ENCODE results near the gene USP4. TPM values are rescaled to one million over a fixed set of nuclear protein-coding genes. Genes with fewer than 3 reads are reported as not detected.

The USP4 gene
- total RNA-seq, 1 experiment from 2014 or later, result 31.7 TPM

GRCh38 chr3:49351521-49352011 is 11.7 kb upstream of the USP4 start:
- Histone ChIP-seq H3K4me2 (ENCODE audit: low read length) (peak overlapping the region; percentile 6; the same call in 1 of the 2 replicates), H3K27me3 (ENCODE audit: insufficient read depth, low read length) (no peaks in the 10 kb centered on the region), H4K20me1 (ENCODE audit: insufficient read depth) (no peaks in the 10 kb centered on the region), H3K36me3 (ENCODE audit: control insufficient read depth in 1 of 2, insufficient read depth in 2 of 2, low read length in 2 of 2) (peaks cover 4 to 6% of the 10 kb centered on the region in 2 experiments; a peak in 3 of 4 replicates), H3K27ac (ENCODE audit: low read depth, low read length) (no peak overlapping the region), H3K4me3 (replicated peaks in 1 of 2; ENCODE audit: low read depth in 1 of 2, low read length in 2 of 2) (no peak overlapping the region), H3K9me3 (ENCODE audit: control insufficient read depth in 1 of 2, insufficient read depth in 1 of 2, low read depth in 1 of 2, low read length in 2 of 2) (no peaks in the 10 kb centered on the region), H2AFZ (ENCODE audit: low read depth, low read length, poor library complexity, severe bottlenecking) (no peak overlapping the region), H3K79me2 (ENCODE audit: insufficient read depth, low read length) (peaks cover 4% of the 10 kb centered on the region), H3K4me1 (ENCODE audit: control insufficient read depth in 1 of 2, insufficient read depth in 2 of 2, low read length in 2 of 2) (peaks cover 7 to 33% of the 10 kb centered on the region in 2 experiments), H3K9me2 (ENCODE audit: insufficient read depth) (no peaks in the 10 kb centered on the region), H3K9ac (ENCODE audit: low read length) (no peak overlapping the region)
- no TSS peak for BruUV-seq (replicated peaks)
- ChIA-PET POLR2A (interaction anchor here (0.7 to 2.0 kb wide), 2 partner anchors 11 to 12 kb away, joined by 3 to 8 read pairs; partner anchors contain the start of gene USP4), CTCF (interaction anchor here (0.9 kb wide), 1 partner anchor 11 kb away, joined by 4 read pairs; no protein-coding TSS in a partner anchor), RAD21 (ENCODE audit: low non-redundant PET in 1 of 2, low total read pairs in 2 of 2, uncharacterized antibody in 2 of 2, unreplicated experiment in 2 of 2) (no interaction called here)
- TF ChIP-seq ATF3 (IDR thresholded peaks at IDR 0.05), result no peak
- TF ChIP-seq CEBPB (IDR thresholded peaks at IDR 0.05; ENCODE audit: low read depth), result 0 out of 2 replicates have a peak, but pooled peaks have one; percentile 25
- ATAC-seq (no peak), DNase-seq (ENCODE audit: low read depth, low spot score) (no peak)
- intact Hi-C loops (cut with micrococcal nuclease), result no loop called here

DNA sequence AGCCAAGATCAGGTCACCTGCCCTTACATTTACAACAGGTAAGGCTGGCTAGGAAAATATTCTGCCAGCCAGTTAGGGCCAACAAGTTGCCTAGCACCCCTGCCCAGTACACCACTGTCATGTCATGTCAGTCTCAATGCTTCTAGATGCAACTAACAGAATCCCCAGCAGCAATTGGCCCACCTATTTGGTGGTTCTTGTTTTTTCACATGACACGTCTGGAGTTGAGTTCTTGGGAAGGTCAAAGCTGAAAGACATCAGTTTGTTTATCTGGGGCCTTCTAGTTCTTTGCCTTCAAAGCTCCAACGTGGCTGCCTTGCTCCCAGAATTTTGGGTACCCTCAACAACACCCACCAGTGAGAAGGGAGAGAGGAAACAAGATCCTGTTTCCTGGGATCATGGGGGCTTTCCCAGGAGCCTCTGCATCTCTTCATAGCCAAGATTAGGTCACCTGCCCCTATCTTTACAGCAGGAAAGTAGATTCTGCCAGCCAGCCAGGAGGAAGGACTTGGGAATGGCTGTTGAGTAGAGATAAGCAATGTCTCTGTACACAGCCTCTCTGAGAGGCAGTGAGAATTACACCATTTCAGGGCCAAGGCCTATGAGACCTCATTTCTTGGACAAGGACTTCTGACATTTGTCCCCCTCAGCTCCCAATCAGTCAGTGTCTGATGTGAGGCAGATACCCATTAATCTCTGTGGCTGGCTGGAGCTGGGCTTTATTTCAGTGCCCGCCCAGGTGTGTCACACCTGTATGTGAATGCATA is 9.7 kb upstream of the USP4 start:
- Histone ChIP-seq H2AFZ (ENCODE audit: low read depth, low read length, poor library complexity, severe bottlenecking) (no peak overlapping the region), H3K27ac (ENCODE audit: low read depth, low read length) (no peak overlapping the region), H3K4me1 (ENCODE audit: control insufficient read depth in 1 of 2, insufficient read depth in 2 of 2, low read length in 2 of 2) (peaks cover 7 to 34% of the 10 kb centered on the region in 2 experiments), H3K9ac (ENCODE audit: low read length) (no peak overlapping the region), H3K4me2 (ENCODE audit: low read length) (no peak overlapping the region), H3K4me3 (replicated peaks in 1 of 2; ENCODE audit: low read depth in 1 of 2, low read length in 2 of 2) (no peak overlapping the region), H3K9me3 (ENCODE audit: control insufficient read depth in 1 of 2, insufficient read depth in 1 of 2, low read depth in 1 of 2, low read length in 2 of 2) (no peaks in the 10 kb centered on the region), H3K79me2 (ENCODE audit: insufficient read depth, low read length) (no peaks in the 10 kb centered on the region), H3K9me2 (ENCODE audit: insufficient read depth) (no peaks in the 10 kb centered on the region), H3K36me3 (ENCODE audit: control insufficient read depth in 1 of 2, insufficient read depth in 2 of 2, low read length in 2 of 2) (no peaks in the 10 kb centered on the region), H3K27me3 (ENCODE audit: insufficient read depth, low read length) (no peaks in the 10 kb centered on the region), H4K20me1 (ENCODE audit: insufficient read depth) (no peaks in the 10 kb centered on the region)
- DNase-seq (ENCODE audit: low read depth, low spot score) (no peak), ATAC-seq (no peak)
- ChIA-PET CTCF (interaction anchor here (1.8 kb wide), 1 partner anchor 10 kb away, joined by 5 read pairs; the partner anchor contains the start of gene USP4), RAD21 (ENCODE audit: low non-redundant PET in 1 of 2, low total read pairs in 2 of 2, uncharacterized antibody in 2 of 2, unreplicated experiment in 2 of 2) (no interaction called here), POLR2A (no interaction called here)
- intact Hi-C loops (cut with micrococcal nuclease), result no loop called here
- BruUV-seq (replicated peaks), result no TSS peak
- TF ChIP-seq POLR2AphosphoS5 (IDR thresholded peaks at IDR 0.05; ENCODE audit: low read depth, low read length), result no peak
- TF ChIP-seq YY1 (IDR thresholded peaks at IDR 0.05; ENCODE audit: extremely low read depth, insufficient replicate concordance, low read depth, low read length), result no peak
- no peak for TF ChIP-seq JUND (IDR thresholded peaks at IDR 0.05)
- no peak for TF ChIP-seq RAD21 (IDR thresholded peaks at IDR 0.05; ENCODE audit: low read depth)
- TF ChIP-seq, protein P1, sequence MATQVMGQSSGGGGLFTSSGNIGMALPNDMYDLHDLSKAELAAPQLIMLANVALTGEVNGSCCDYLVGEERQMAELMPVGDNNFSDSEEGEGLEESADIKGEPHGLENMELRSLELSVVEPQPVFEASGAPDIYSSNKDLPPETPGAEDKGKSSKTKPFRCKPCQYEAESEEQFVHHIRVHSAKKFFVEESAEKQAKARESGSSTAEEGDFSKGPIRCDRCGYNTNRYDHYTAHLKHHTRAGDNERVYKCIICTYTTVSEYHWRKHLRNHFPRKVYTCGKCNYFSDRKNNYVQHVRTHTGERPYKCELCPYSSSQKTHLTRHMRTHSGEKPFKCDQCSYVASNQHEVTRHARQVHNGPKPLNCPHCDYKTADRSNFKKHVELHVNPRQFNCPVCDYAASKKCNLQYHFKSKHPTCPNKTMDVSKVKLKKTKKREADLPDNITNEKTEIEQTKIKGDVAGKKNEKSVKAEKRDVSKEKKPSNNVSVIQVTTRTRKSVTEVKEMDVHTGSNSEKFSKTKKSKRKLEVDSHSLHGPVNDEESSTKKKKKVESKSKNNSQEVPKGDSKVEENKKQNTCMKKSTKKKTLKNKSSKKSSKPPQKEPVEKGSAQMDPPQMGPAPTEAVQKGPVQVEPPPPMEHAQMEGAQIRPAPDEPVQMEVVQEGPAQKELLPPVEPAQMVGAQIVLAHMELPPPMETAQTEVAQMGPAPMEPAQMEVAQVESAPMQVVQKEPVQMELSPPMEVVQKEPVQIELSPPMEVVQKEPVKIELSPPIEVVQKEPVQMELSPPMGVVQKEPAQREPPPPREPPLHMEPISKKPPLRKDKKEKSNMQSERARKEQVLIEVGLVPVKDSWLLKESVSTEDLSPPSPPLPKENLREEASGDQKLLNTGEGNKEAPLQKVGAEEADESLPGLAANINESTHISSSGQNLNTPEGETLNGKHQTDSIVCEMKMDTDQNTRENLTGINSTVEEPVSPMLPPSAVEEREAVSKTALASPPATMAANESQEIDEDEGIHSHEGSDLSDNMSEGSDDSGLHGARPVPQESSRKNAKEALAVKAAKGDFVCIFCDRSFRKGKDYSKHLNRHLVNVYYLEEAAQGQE (IDR thresholded peaks at IDR 0.05; ENCODE audit: low read depth), result no peak
- TF ChIP-seq EGR1 (IDR thresholded peaks at IDR 0.05; ENCODE audit: low read depth), result no peak
- TF ChIP-seq, protein P2, sequence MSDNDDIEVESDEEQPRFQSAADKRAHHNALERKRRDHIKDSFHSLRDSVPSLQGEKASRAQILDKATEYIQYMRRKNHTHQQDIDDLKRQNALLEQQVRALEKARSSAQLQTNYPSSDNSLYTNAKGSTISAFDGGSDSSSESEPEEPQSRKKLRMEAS (IDR thresholded peaks at IDR 0.05), result no peak
- TF ChIP-seq ATF3 (IDR thresholded peaks at IDR 0.05), result no peak
- no peak for TF ChIP-seq ZNF274 (IDR thresholded peaks at IDR 0.05; ENCODE audit: low read depth, low read length)
- TF ChIP-seq SRF (IDR thresholded peaks at IDR 0.05; ENCODE audit: low read depth), result no peak
- no peak for TF ChIP-seq EZH2 (IDR thresholded peaks at IDR 0.05)
- no peak for TF ChIP-seq EZH2phosphoT487 (IDR thresholded peaks at IDR 0.05; ENCODE audit: borderline replicate concordance)
